Measurements from ENCODE around the gene SON.

- TF ChIP-seq CTCF (IDR thresholded peaks at IDR 0.05; ENCODE audit: poor library complexity, severe bottlenecking) (peak; percentile 53), EZH2 (IDR thresholded peaks at IDR 0.05; ENCODE audit: borderline replicate concordance, insufficient read depth, low read length, poor library complexity, severe bottlenecking) (no peak), POLR2AphosphoS5 (IDR thresholded peaks at IDR 0.05) (peak; percentile 52)
Observed at GRCh38 chr21:33588485-33589335, 45.9 kb downstream of the SON start, which contains the start of gene DONSON.

Data from neural cell (in vitro differentiated cells).